Mesenchymal stem cell (in vitro differentiated cells and primary cell): ENCODE data around the gene ADTRP.

ENCODE experiments used
- DNase-seq: peaks from one replicate; pipeline ENCODE4 v3.0.0-alpha.2; 2013
- H2AFZ ChIP-seq: one replicate; pipeline ENCODE4 v1.6.1; 2013; ENCODE audit warnings: low read depth, mild to moderate bottlenecking, control low read depth, inconsistent platforms, low read length, moderate library complexity
- H2AK5ac ChIP-seq: 2 replicates; pipeline ENCODE4 v1.6.1; 2013; ENCODE audit warnings: low read length, moderate library complexity, mild to moderate bottlenecking, inconsistent platforms; ENCODE audit not compliant: severe bottlenecking
- H2BK120ac ChIP-seq: one replicate; pipeline ENCODE4 v1.6.1; 2013; ENCODE audit warnings: low read depth, mild to moderate bottlenecking, inconsistent platforms, low read length, moderate library complexity
- H2BK12ac ChIP-seq, 2 experiments: one replicate each; pipeline ENCODE4 v1.6.1; 2013; ENCODE audit warnings: inconsistent platforms in 2 of 2, low read length in 2 of 2, mild to moderate bottlenecking in 2 of 2, moderate library complexity in 2 of 2, control low read depth in 1 of 2
- H2BK15ac ChIP-seq: one replicate; pipeline ENCODE4 v1.6.1; 2013; ENCODE audit warnings: mild to moderate bottlenecking, low read depth, inconsistent platforms; ENCODE audit not compliant: poor library complexity, severe bottlenecking
- H2BK5ac ChIP-seq: 2 replicates; pipeline ENCODE4 v1.6.1; 2013; ENCODE audit warnings: low read depth, mild to moderate bottlenecking, low read length, control low read depth, inconsistent platforms; ENCODE audit not compliant: poor library complexity, severe bottlenecking
- H3K14ac ChIP-seq, 2 experiments: one replicate each; pipeline ENCODE4 v1.6.1; 2013; ENCODE audit warnings: inconsistent platforms in 2 of 2, low read length in 2 of 2, control low read depth in 1 of 2, mild to moderate bottlenecking in 1 of 2, moderate library complexity in 1 of 2
- H3K18ac ChIP-seq, 2 experiments: one replicate each; pipeline ENCODE4 v1.6.1; 2013; ENCODE audit warnings: inconsistent platforms in 2 of 2, low read length in 2 of 2, control low read depth in 1 of 2, low read depth in 1 of 2, mild to moderate bottlenecking in 1 of 2
- H3K23ac ChIP-seq, 2 experiments: one replicate each; pipeline ENCODE4 v1.6.1; 2013; ENCODE audit warnings: inconsistent platforms in 2 of 2, low read length in 2 of 2, mild to moderate bottlenecking in 2 of 2, moderate library complexity in 2 of 2, control low read depth in 1 of 2
- H3K27ac ChIP-seq: 2 replicates; pipeline ENCODE4 v1.5.1; 2013; ENCODE audit warnings: mild to moderate bottlenecking, moderate library complexity, low read length, control low read depth, inconsistent platforms; ENCODE audit not compliant: poor library complexity, severe bottlenecking
- H3K27me3 ChIP-seq, 2 experiments: 2 replicates each; pipeline versions ENCODE4 v1.6.1 to v1.7.0; 2013; ENCODE audit warnings: low read length in 2 of 2, mild to moderate bottlenecking in 2 of 2, moderate library complexity in 2 of 2, control low read depth in 1 of 2, inconsistent platforms in 1 of 2; ENCODE audit not compliant: control insufficient read depth in 1 of 2, insufficient read depth in 1 of 2
- H3K36me3 ChIP-seq, 2 experiments: 2 replicates each; pipeline versions ENCODE4 v1.6.1 to v1.7.0; 2013; ENCODE audit warnings: low read length in 2 of 2, control low read depth in 1 of 2, inconsistent platforms in 1 of 2, low read depth in 1 of 2, mild to moderate bottlenecking in 1 of 2; ENCODE audit not compliant: insufficient read depth in 2 of 2, control insufficient read depth in 1 of 2
- H3K4ac ChIP-seq, 2 experiments: one replicate each; pipeline ENCODE4 v1.6.1; 2013; ENCODE audit warnings: inconsistent platforms in 2 of 2, low read length in 2 of 2, mild to moderate bottlenecking in 2 of 2, moderate library complexity in 2 of 2, control low read depth in 1 of 2, low read depth in 1 of 2
- H3K4me1 ChIP-seq: 2 replicates; pipeline ENCODE4 v1.6.1; 2013; ENCODE audit warnings: low read depth, low read length, control low read depth; ENCODE audit not compliant: control insufficient read depth, insufficient read depth
- H3K4me2 ChIP-seq: 2 replicates; pipeline ENCODE4 v1.6.1; 2013; ENCODE audit warnings: low read length, mild to moderate bottlenecking, inconsistent platforms; ENCODE audit not compliant: poor library complexity, severe bottlenecking
- H3K4me3 ChIP-seq, 2 experiments: 2 replicates each; pipeline versions ENCODE4 v1.5.1 to v1.7.0; 2013; ENCODE audit warnings: low read length in 2 of 2, mild to moderate bottlenecking in 2 of 2, control low read depth in 1 of 2, low read depth in 1 of 2; ENCODE audit not compliant: insufficient read depth in 1 of 2
- H3K79me1 ChIP-seq: replicated peaks from 2 replicates; pipeline ENCODE4 v1.6.1; 2013; ENCODE audit warnings: mild to moderate bottlenecking, control low read depth, low read length, inconsistent platforms; ENCODE audit not compliant: poor library complexity, severe bottlenecking
- H3K9ac ChIP-seq: 2 replicates; pipeline ENCODE4 v1.7.0; 2013; ENCODE audit warnings: mild to moderate bottlenecking, low read length, moderate library complexity
- H3K9me3 ChIP-seq: 2 replicates; pipeline ENCODE4 v1.7.0; 2013; ENCODE audit warnings: mild to moderate bottlenecking, low read length; ENCODE audit not compliant: control insufficient read depth
- H4K8ac ChIP-seq: one replicate; pipeline ENCODE4 v1.6.1; 2013; ENCODE audit warnings: inconsistent platforms, mild to moderate bottlenecking, low read length, moderate library complexity
- H4K91ac ChIP-seq: one replicate; pipeline ENCODE4 v1.6.1; 2013; ENCODE audit warnings: mild to moderate bottlenecking, low read length, inconsistent platforms
- WGBS: methylation state at CpG from one replicate; pipeline ENCODE4 v1.1.7; 2013; ENCODE audit warnings: mixed read lengths; 5-methylcytosine and 5-hydroxymethylcytosine counted together

Gene ADTRP

GRCh38 chr6:11732036-11732631, 46.5 kb downstream of the ADTRP start:
- peak overlapping the region in 1 of 2 experiments; percentile 3 for H3K4me3 ChIP-seq
- peaks cover 0 to 50% of the 10 kb centered on the region in 2 experiments for H3K36me3 ChIP-seq
- H2AK5ac ChIP-seq: no peak overlapping the region
- no peak overlapping the region for H3K18ac ChIP-seq
- no peaks in the 10 kb centered on the region for H3K79me1 ChIP-seq
- H4K91ac ChIP-seq: no peak overlapping the region
- DNase-seq: peak; percentile 67
- H2BK15ac ChIP-seq: no peak overlapping the region
- no peak overlapping the region for H3K23ac ChIP-seq
- H2AFZ ChIP-seq: no peak overlapping the region
- H3K9ac ChIP-seq: peak overlapping the region; percentile 48
- H3K9me3 ChIP-seq: no peaks in the 10 kb centered on the region
- no peak overlapping the region for H3K4me2 ChIP-seq
- peaks cover 2% of the 10 kb centered on the region for H3K4me1 ChIP-seq
- H3K27me3 ChIP-seq: no peaks in the 10 kb centered on the region
- H2BK12ac ChIP-seq: no peak overlapping the region
- 85% methylated on average over 12 of the region's 12 CpGs for WGBS
- no peak overlapping the region for H2BK5ac ChIP-seq
- no peak overlapping the region for H3K14ac ChIP-seq
- H2BK120ac ChIP-seq: no peak overlapping the region
- H4K8ac ChIP-seq: no peak overlapping the region
- no peak overlapping the region for H3K4ac ChIP-seq
- H3K27ac ChIP-seq: no peak overlapping the region

DNA sequence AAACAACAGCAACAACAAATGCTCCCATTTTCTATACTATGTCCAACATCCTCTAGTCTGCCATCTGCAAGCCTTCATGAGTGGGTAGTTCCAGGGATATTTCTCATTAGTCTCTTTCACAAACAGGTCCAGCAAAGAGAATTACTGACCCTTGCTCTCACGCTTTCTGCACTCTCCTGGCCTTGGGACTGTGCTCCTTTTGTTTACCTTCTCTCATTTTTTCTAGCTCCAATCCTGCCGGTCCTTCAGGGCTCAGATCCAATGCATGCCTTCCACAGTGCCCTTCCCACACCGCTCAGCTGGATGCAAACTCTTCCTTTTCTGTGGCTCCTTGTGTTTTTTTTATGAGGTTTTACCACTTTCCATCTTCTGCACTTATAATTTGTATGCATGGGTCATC, 47.2 kb downstream of the ADTRP start:
- Histone ChIP-seq H3K27ac (no peak overlapping the region), H3K4me2 (no peak overlapping the region), H2BK5ac (no peak overlapping the region), H3K79me1 (no peaks in the 10 kb centered on the region), H3K9me3 (no peaks in the 10 kb centered on the region), H3K27me3 (no peaks in the 10 kb centered on the region), H4K91ac (no peak overlapping the region), H3K36me3 (peaks cover 0 to 51% of the 10 kb centered on the region in 2 experiments), H3K4me3 (peak overlapping the region in 1 of 2 experiments; percentile 3), H2AK5ac (no peak overlapping the region), H2BK120ac (no peak overlapping the region), H3K4ac (no peak overlapping the region), H3K23ac (no peak overlapping the region), H3K14ac (no peak overlapping the region), H3K18ac (no peak overlapping the region), H3K9ac (peak overlapping the region; percentile 48), H2BK15ac (no peak overlapping the region), H2AFZ (no peak overlapping the region), H3K4me1 (peaks cover 1% of the 10 kb centered on the region), H4K8ac (no peak overlapping the region), H2BK12ac (no peak overlapping the region)
- peak; percentile 33 for DNase-seq
- WGBS: 71% methylated on average over 3 of the region's 3 CpGs

- H3K79me1 ChIP-seq: no peaks in the 10 kb centered on the region
- no peak overlapping the region for H4K91ac ChIP-seq
- peak overlapping the region in 1 of 2 experiments; percentile 28 for H3K18ac ChIP-seq
- no peaks in the 10 kb centered on the region for H3K27me3 ChIP-seq
- H2BK15ac ChIP-seq: no peak overlapping the region
- peak overlapping the region in 1 of 2 experiments; percentile 13 for H3K4ac ChIP-seq
- H2BK5ac ChIP-seq: no peak overlapping the region
- no peak overlapping the region for H3K4me2 ChIP-seq
- H2AK5ac ChIP-seq: no peak overlapping the region
- H2AFZ ChIP-seq: no peak overlapping the region
- no peak for DNase-seq
- no peak overlapping the region for H3K27ac ChIP-seq
- no peak overlapping the region for H2BK120ac ChIP-seq
- H3K9me3 ChIP-seq: no peaks in the 10 kb centered on the region
- no peak overlapping the region for H3K9ac ChIP-seq
- no peak overlapping the region for H3K23ac ChIP-seq
- peaks cover 0 to 57% of the 10 kb centered on the region in 2 experiments for H3K36me3 ChIP-seq
- no peak overlapping the region for H3K14ac ChIP-seq
- H4K8ac ChIP-seq: no peak overlapping the region
- H2BK12ac ChIP-seq: peak overlapping the region in 1 of 2 experiments; percentile 21
- H3K4me3 ChIP-seq: no peak overlapping the region
- H3K4me1 ChIP-seq: peaks cover 1% of the 10 kb centered on the region
- WGBS: 91% methylated on average over 2 of the region's 2 CpGs
These were observed 48.0 kb downstream of the ADTRP start for GRCh38 chr6:11730641-11731040.

- H2BK15ac ChIP-seq: peak overlapping the region; percentile 17
- H3K79me1 ChIP-seq: no peaks in the 10 kb centered on the region
- H3K9ac ChIP-seq: no peak overlapping the region
- H2AK5ac ChIP-seq: no peak overlapping the region
- H3K4me3 ChIP-seq: no peak overlapping the region
- no peaks in the 10 kb centered on the region for H3K9me3 ChIP-seq
- H2BK5ac ChIP-seq: no peak overlapping the region
- H2BK12ac ChIP-seq: no peak overlapping the region
- H4K8ac ChIP-seq: no peak overlapping the region
- H3K27ac ChIP-seq: no peak overlapping the region
- H2AFZ ChIP-seq: no peak overlapping the region
- no peak for DNase-seq
- no peak overlapping the region for H3K14ac ChIP-seq
- peaks cover 1% of the 10 kb centered on the region for H3K4me1 ChIP-seq
- no peak overlapping the region for H3K18ac ChIP-seq
- H3K23ac ChIP-seq: no peak overlapping the region
- no peaks in the 10 kb centered on the region for H3K27me3 ChIP-seq
- no peak overlapping the region for H3K4me2 ChIP-seq
- H2BK120ac ChIP-seq: no peak overlapping the region
- H3K4ac ChIP-seq: no peak overlapping the region
- peaks cover 0 to 56% of the 10 kb centered on the region in 2 experiments for H3K36me3 ChIP-seq
- WGBS: 86% methylated on average over 8 of the region's 8 CpGs
- H4K91ac ChIP-seq: no peak overlapping the region
These were observed 49.5 kb downstream of the ADTRP start for GRCh38 chr6:11729076-11729475.
